HL-60 (cell line): ENCODE data around the gene SORCS1.

Experiments used
- DNase-seq, 2 experiments: peaks; one replicate each; pipeline ENCODE4 v3.0.0-alpha.2; 2010 to 2020; ENCODE audit warnings: low read depth in 1 of 2, low spot score in 1 of 2
- H3K27ac ChIP-seq: fragments of 250-450 bp; sonication (Bioruptor Pico); replicated peaks from 2 replicates; pipeline ENCODE4 v1.5.1; 2020; ENCODE audit warnings: mild to moderate bottlenecking, moderate library complexity
- H3K27me3 ChIP-seq: fragments of 250-450 bp; sonication (Bioruptor Pico); 2 replicates; pipeline ENCODE4 v1.5.1; 2021; ENCODE audit warnings: mild to moderate bottlenecking, moderate library complexity; ENCODE audit not compliant: insufficient read depth, poor library complexity, severe bottlenecking
- H3K4me3 ChIP-seq: replicated peaks from 2 replicates; pipeline ENCODE4 v1.5.1; 2011; ENCODE audit warnings: mild to moderate bottlenecking, control low read depth, low read length; ENCODE audit not compliant: insufficient read depth
- GABPA ChIP-seq: IDR thresholded peaks from 2 replicates; pipeline ENCODE4 v1.6.1; 2012; ENCODE audit warnings: low read depth
- POLR2AphosphoS5 ChIP-seq: IDR thresholded peaks from 2 replicates; pipeline ENCODE4 v1.6.1; 2012; ENCODE audit warnings: low read depth
- SPI1 ChIP-seq: IDR thresholded peaks from 2 replicates; pipeline ENCODE4 v1.6.1; 2012; ENCODE audit warnings: low read depth, mild to moderate bottlenecking, borderline replicate concordance
- TF ChIP-seq, protein P1 (sequence below): IDR thresholded peaks from one replicate; pipeline ENCODE4 v1.5.1; 2011; ENCODE audit warnings: low read length, control low read depth, inconsistent platforms; ENCODE audit not compliant: insufficient read depth
- TF ChIP-seq, protein P2 (sequence below): IDR thresholded peaks from 2 replicates; pipeline ENCODE4 v1.6.1; 2012; ENCODE audit warnings: low read depth; ENCODE audit not compliant: insufficient replicate concordance

The SORCS1 gene

GRCh38 chr10:106913348-106913747, 251.2 kb downstream of the SORCS1 start:
- Histone ChIP-seq H3K4me3 (no peak overlapping the region), H3K27ac (no peak overlapping the region), H3K27me3 (no peaks in the 10 kb centered on the region)
- TF ChIP-seq SPI1 (no peak), GABPA (no peak), POLR2AphosphoS5 (no peak)
- TF ChIP-seq, protein P1, sequence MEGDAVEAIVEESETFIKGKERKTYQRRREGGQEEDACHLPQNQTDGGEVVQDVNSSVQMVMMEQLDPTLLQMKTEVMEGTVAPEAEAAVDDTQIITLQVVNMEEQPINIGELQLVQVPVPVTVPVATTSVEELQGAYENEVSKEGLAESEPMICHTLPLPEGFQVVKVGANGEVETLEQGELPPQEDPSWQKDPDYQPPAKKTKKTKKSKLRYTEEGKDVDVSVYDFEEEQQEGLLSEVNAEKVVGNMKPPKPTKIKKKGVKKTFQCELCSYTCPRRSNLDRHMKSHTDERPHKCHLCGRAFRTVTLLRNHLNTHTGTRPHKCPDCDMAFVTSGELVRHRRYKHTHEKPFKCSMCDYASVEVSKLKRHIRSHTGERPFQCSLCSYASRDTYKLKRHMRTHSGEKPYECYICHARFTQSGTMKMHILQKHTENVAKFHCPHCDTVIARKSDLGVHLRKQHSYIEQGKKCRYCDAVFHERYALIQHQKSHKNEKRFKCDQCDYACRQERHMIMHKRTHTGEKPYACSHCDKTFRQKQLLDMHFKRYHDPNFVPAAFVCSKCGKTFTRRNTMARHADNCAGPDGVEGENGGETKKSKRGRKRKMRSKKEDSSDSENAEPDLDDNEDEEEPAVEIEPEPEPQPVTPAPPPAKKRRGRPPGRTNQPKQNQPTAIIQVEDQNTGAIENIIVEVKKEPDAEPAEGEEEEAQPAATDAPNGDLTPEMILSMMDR, result no peak
- TF ChIP-seq, protein P2, sequence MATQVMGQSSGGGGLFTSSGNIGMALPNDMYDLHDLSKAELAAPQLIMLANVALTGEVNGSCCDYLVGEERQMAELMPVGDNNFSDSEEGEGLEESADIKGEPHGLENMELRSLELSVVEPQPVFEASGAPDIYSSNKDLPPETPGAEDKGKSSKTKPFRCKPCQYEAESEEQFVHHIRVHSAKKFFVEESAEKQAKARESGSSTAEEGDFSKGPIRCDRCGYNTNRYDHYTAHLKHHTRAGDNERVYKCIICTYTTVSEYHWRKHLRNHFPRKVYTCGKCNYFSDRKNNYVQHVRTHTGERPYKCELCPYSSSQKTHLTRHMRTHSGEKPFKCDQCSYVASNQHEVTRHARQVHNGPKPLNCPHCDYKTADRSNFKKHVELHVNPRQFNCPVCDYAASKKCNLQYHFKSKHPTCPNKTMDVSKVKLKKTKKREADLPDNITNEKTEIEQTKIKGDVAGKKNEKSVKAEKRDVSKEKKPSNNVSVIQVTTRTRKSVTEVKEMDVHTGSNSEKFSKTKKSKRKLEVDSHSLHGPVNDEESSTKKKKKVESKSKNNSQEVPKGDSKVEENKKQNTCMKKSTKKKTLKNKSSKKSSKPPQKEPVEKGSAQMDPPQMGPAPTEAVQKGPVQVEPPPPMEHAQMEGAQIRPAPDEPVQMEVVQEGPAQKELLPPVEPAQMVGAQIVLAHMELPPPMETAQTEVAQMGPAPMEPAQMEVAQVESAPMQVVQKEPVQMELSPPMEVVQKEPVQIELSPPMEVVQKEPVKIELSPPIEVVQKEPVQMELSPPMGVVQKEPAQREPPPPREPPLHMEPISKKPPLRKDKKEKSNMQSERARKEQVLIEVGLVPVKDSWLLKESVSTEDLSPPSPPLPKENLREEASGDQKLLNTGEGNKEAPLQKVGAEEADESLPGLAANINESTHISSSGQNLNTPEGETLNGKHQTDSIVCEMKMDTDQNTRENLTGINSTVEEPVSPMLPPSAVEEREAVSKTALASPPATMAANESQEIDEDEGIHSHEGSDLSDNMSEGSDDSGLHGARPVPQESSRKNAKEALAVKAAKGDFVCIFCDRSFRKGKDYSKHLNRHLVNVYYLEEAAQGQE, result no peak
- DNase-seq, result no peak

- TF ChIP-seq SPI1 (no peak), GABPA (no peak), POLR2AphosphoS5 (no peak)
- TF ChIP-seq, protein P1, result no peak
- TF ChIP-seq, protein P2, result no peak
These were observed 253.4 kb downstream of the SORCS1 start for GRCh38 chr10:106911096-106911495.

GRCh38 chr10:106910666-106911065, 253.8 kb downstream of the SORCS1 start:
- Histone ChIP-seq H3K4me3 (no peak overlapping the region), H3K27me3 (no peaks in the 10 kb centered on the region), H3K27ac (no peak overlapping the region)
- TF ChIP-seq, protein P1, result no peak
- TF ChIP-seq GABPA (no peak), POLR2AphosphoS5 (no peak)
- no peak for DNase-seq

More at GRCh38 chr10:106911096-106911495, 253.4 kb downstream of the SORCS1 start:
- H3K4me3 ChIP-seq, result no peak overlapping the region
- H3K27ac ChIP-seq, result no peak overlapping the region
- H3K27me3 ChIP-seq, result no peaks in the 10 kb centered on the region
- no peak for DNase-seq

DNA sequence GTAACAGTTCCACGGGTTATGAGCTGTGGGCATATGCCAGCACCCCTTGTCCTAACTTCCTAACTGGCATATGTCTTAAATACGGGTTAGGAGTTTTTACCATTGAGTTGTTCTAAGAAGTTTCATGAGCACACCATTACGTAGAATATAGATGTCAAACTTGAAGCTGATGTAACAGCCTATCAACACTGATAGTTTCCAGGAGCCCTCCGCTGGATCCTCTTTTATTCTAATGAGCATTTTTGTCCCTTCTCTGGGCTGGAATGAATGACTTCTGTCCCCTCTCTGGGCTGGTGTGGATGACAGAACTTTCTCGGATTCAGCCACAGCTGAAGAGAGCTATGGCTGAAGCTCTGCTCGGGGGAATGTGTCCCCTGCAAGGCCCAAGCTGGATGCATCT, 256.3 kb downstream of the SORCS1 start:
- H3K27me3 ChIP-seq, result no peaks in the 10 kb centered on the region
- H3K27ac ChIP-seq, result no peak overlapping the region
- DNase-seq, result no peak
- H3K4me3 ChIP-seq, result no peak overlapping the region
- TF ChIP-seq GABPA (no peak), SPI1 (no peak), POLR2AphosphoS5 (no peak)
- TF ChIP-seq, protein P1, result no peak
- TF ChIP-seq, protein P2, result no peak
